Activated naive CD4-positive, alpha-beta T cell treated with anti-CD3 and anti-CD28 coated beads for 36 hours (primary cell): ENCODE results near the gene SDK1. TPM values are rescaled to one million over a fixed set of nuclear protein-coding genes. Genes with fewer than 3 reads are reported as not detected.
"Not testable (repeated sequence)": the region's sequence is repeated elsewhere in the genome, so short reads cannot be mapped to it uniquely, and the experiment has no call there.

Source experiments
- CTCF ChIA-PET: fragments of 350-600 bp; sonication (Branson Sonifier 250); formaldehyde crosslinking; loops from one replicate; lab custom pipeline; 2021; ENCODE audit warnings: antibody characterized with exemption; lab: Charles Lee
- DNase-seq: peaks from one replicate; pipeline ENCODE4 v3.0.0-alpha.2; 2020
- H3K27ac Mint-ChIP-seq: one replicate; pipeline ENCODE4 v1.8.0; 2021; ENCODE audit warnings: mild to moderate bottlenecking, mixed read lengths
- H3K27me3 Mint-ChIP-seq: one replicate; pipeline ENCODE4 v1.8.0; 2021; ENCODE audit warnings: low read depth, mixed read lengths
- H3K36me3 Mint-ChIP-seq: one replicate; pipeline ENCODE4 v1.8.0; 2021; ENCODE audit warnings: low read depth, mixed read lengths
- H3K4me1 Mint-ChIP-seq: one replicate; pipeline ENCODE4 v1.8.0; 2021; ENCODE audit warnings: low read depth, mixed read lengths
- H3K4me3 Mint-ChIP-seq: one replicate; pipeline ENCODE4 v1.8.0; 2021; ENCODE audit warnings: mild to moderate bottlenecking, moderate library complexity, mixed read lengths
- H3K9me3 Mint-ChIP-seq: one replicate; pipeline ENCODE4 v1.8.0; 2021; ENCODE audit warnings: mixed read lengths
- intact Hi-C: fragments of 100-400 bp; cut with micrococcal nuclease; formaldehyde crosslinking; loops from one replicate; pipeline ENCODE4 v1.15.1; 2023
- total RNA-seq, 2 experiments: library from RNA; stranded (reverse); gene quantifications; one replicate each; pipeline ENCODE4 v1.2.3, GENCODE V29; 2021

The SDK1 gene
- total RNA-seq, 2 experiments from 2014 or later, result 1.3 to 2.0 TPM

- intact Hi-C loops, result no loop called here
- CTCF ChIA-PET, result interaction anchor here (0.6 to 1.0 kb wide), 2 partner anchors 212 to 421 kb away, joined by 3 read pairs; no protein-coding TSS in a partner anchor
- no peaks in the 10 kb centered on the region for H3K36me3 Mint-ChIP-seq
- DNase-seq, result no peak
- H3K4me3 Mint-ChIP-seq, result no peak overlapping the region
- no peaks in the 10 kb centered on the region for H3K4me1 Mint-ChIP-seq
- H3K9me3 Mint-ChIP-seq, result no peaks in the 10 kb centered on the region
- H3K27ac Mint-ChIP-seq, result no peak overlapping the region
- H3K27me3 Mint-ChIP-seq, result no peaks in the 10 kb centered on the region
Measured at GRCh38 chr7:3682028-3682710, 381.1 kb downstream of the SDK1 start.

DNA sequence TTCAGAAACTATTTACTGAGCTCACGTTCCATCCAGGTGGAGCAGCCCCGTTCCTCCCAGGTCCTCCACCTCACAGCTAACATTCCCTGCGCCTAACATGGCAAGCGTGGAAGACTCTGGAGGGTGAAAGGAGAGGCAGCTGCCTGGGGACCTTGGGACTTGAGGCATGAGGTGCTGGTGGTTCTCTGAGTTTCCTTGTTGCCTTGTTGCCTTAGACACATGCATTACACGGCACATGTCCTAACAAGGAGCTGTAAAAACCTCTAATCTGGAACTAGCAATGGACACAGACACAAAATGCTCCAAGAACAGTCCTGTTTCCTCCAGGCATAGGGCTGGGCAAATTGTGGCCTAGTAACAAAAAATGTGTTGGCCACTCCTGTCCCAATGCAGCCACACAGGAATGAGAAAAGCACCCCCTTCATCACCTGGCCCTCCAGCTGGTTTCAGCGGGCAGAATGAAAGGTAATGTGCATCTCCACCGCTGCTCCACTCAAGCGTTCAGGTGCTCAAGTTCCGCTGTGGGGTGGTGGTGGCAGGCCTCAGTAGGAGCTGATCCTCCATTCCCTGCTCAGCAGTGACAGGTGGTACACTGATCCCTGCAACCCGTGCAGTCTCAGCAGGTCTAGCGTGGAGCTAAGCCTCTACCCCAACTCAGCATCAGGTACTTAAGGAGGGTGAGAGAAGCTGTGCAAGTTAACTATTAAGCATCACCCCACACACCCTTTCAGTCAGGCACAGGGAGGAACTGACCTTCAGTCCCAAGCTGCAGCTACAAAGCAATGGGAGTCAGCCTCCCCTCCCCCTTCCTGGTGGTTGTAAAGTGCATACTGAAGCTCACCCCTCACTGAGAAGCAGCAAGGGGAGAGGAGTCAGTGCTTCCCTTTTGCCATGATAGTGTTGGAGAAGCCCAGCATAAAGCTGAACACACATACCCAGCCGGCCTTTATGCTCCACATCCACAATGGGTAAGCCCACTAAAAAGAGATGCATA lies 382.8 kb downstream of the SDK1 start:
- CTCF ChIA-PET, result interaction anchor here (1.0 to 1.2 kb wide), 3 partner anchors 9 to 210 kb away, joined by 3 to 5 read pairs (median 3); no protein-coding TSS in a partner anchor
- no peak overlapping the region for H3K4me3 Mint-ChIP-seq
- no peaks in the 10 kb centered on the region for H3K9me3 Mint-ChIP-seq

DNA sequence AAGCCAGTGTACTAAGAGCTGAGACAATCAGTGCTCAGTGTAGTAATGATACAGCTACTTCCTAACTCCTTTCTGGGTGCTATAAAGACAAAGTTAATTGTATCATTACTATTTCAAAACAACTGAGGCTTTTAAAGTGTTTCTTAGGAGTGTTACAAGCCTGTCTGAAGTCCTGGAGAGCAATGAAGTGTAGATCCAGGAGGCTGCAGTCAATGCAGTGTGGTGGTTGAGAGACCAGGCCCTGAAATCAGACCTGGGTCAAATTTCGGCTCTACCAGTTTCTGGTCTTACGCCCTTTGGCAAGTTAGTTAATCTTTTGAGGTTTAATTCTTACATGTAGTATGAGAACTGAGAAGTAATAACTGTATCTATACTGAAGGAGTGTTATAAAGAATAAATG lies 387.0 kb downstream of the SDK1 start:
- no peak overlapping the region for H3K27ac Mint-ChIP-seq
- DNase-seq, result no peak
- no peaks in the 10 kb centered on the region for H3K27me3 Mint-ChIP-seq
- no peaks in the 10 kb centered on the region for H3K36me3 Mint-ChIP-seq
- H3K4me3 Mint-ChIP-seq, result no peak overlapping the region
- no peaks in the 10 kb centered on the region for H3K4me1 Mint-ChIP-seq
- CTCF ChIA-PET, result no interaction called here
- intact Hi-C loops, result no loop called here
- H3K9me3 Mint-ChIP-seq, result no peaks in the 10 kb centered on the region

More for the DNA sequence above, 382.8 kb downstream of the SDK1 start:
- intact Hi-C loops, result no loop called here
- Mint-ChIP-seq H3K36me3 (no peaks in the 10 kb centered on the region), H3K27me3 (no peaks in the 10 kb centered on the region), H3K27ac (no peak overlapping the region), H3K4me1 (no peaks in the 10 kb centered on the region)
- DNase-seq, result no peak

- intact Hi-C loops, result no loop called here
- Mint-ChIP-seq H3K4me3 (no peak overlapping the region), H3K27me3 (no peaks in the 10 kb centered on the region), H3K27ac (no peak overlapping the region), H3K4me1 (no peaks in the 10 kb centered on the region), H3K36me3 (no peaks in the 10 kb centered on the region), H3K9me3 (no peaks in the 10 kb centered on the region)
- CTCF ChIA-PET, result interaction anchor here (0.6 kb wide), 1 partner anchor 27 kb away, joined by 4 read pairs; no protein-coding TSS in a partner anchor
- no peak for DNase-seq
Measured at GRCh38 chr7:3688842-3689241, 387.8 kb downstream of the SDK1 start.

GRCh38 chr7:3691478-3692158 lies 390.6 kb downstream of the SDK1 start:
- H3K27ac Mint-ChIP-seq, result no peak overlapping the region
- intact Hi-C loops, result no loop called here
- H3K36me3 Mint-ChIP-seq, result no peaks in the 10 kb centered on the region
- H3K9me3 Mint-ChIP-seq, result no peaks in the 10 kb centered on the region
- no peak for DNase-seq
- CTCF ChIA-PET, result no interaction called here
- no peaks in the 10 kb centered on the region for H3K27me3 Mint-ChIP-seq
- H3K4me3 Mint-ChIP-seq, result no peak overlapping the region
- no peaks in the 10 kb centered on the region for H3K4me1 Mint-ChIP-seq

DNA sequence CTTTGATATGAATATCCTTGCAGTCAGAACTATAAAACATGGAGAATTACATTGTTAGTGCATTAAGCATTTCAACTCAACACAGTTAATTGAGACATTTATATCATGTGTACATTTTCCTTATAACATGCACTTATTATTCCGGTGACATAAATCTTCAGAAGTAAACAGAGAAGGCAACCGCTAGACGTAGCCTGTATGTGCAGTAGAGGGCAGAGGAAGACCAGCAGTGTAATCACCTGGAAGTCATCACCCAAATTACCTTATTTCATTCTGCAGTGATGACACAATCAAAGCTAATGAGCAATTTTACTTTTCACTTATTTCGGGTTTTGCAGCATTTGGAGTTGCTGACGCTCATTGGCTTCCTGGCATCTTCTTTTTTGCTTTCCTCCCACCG lies 394.6 kb downstream of the SDK1 start:
- Mint-ChIP-seq H3K36me3 (no peaks in the 10 kb centered on the region), H3K4me3 (no peak overlapping the region), H3K27ac (no peak overlapping the region), H3K27me3 (no peaks in the 10 kb centered on the region), H3K4me1 (peaks cover 13% of the 10 kb centered on the region), H3K9me3 (no peaks in the 10 kb centered on the region)
- CTCF ChIA-PET, result no interaction called here
- no peak for DNase-seq
- intact Hi-C loops, result loop anchor here (2.0 kb wide), 1 partner anchor 201 kb away; no protein-coding TSS in a partner anchor

DNA sequence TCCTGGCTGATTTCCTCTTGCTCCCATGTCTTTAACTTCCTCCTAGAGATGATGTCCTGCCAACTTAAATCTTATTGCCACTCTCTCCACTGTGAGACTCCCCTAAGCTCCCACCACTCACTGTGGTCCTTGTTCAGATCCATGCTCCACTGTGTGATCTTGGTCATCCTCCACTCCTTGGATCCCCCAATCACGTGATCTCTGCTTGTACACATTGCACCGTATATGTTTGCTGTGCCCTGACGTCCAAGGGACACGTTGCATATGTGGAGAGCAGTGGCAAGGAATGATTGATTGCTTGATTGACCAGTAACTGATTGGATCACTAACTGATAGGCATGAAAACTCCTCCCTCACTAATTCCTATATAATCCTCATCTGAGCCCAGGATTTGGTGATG lies 395.1 kb downstream of the SDK1 start:
- no peaks in the 10 kb centered on the region for H3K9me3 Mint-ChIP-seq
- H3K27ac Mint-ChIP-seq, result no peak overlapping the region
- no peak for DNase-seq
- CTCF ChIA-PET, result no interaction called here
- H3K4me3 Mint-ChIP-seq, result no peak overlapping the region
- intact Hi-C loops, result no loop called here
- peaks cover 13% of the 10 kb centered on the region for H3K4me1 Mint-ChIP-seq
- H3K36me3 Mint-ChIP-seq, result no peaks in the 10 kb centered on the region
- H3K27me3 Mint-ChIP-seq, result peaks cover 2% of the 10 kb centered on the region

DNA sequence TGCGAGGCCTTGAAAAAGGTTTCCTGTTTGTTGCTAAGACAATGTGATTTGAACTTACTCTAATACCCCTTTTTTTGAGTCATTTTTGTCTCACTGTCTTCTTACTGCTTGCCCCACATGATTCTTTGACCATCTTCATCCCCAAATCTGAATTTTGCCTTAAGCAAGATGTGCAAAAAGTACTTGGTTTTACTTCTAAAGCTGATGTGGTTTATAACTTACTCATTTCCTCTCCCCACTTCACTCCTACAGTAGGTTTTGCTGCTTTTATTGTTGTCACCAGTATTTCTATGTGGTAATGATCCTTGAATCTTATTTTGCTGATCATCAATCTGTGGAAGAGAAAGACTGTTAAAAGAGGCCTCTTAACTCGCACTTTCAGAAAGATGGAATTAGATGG lies 396.4 kb downstream of the SDK1 start:
- Mint-ChIP-seq H3K9me3 (no peaks in the 10 kb centered on the region), H3K27me3 (peaks cover 2% of the 10 kb centered on the region), H3K4me1 (peaks cover 13% of the 10 kb centered on the region), H3K36me3 (no peaks in the 10 kb centered on the region), H3K4me3 (no peak overlapping the region), H3K27ac (peak overlapping the region; percentile 16)
- CTCF ChIA-PET, result no interaction called here
- intact Hi-C loops, result no loop called here
- DNase-seq, result no peak

DNA sequence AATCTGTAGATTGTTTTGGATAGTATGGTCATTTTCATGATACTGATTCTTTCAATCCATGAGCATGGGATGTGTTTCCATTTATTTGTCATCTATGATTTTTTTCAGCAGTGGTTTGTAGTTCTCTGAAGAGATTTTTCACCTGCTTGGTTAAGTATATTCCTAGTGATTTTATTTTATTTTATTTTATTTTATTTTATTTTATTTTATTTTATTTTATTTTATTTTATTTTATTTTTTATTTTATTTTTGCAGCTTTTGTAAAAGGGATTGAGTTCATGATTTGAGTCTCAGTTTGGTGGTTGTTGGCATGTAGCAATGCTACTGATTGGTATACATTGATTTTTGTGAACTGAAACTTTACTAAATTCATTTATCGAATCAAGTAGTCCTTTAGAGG lies 404.2 kb downstream of the SDK1 start:
- Mint-ChIP-seq H3K27me3 (peaks cover 2% of the 10 kb centered on the region), H3K36me3 (no peaks in the 10 kb centered on the region), H3K9me3 (peaks cover 12% of the 10 kb centered on the region), H3K27ac (no peak overlapping the region), H3K4me1 (no peaks in the 10 kb centered on the region), H3K4me3 (no peak overlapping the region)
- CTCF ChIA-PET, result no interaction called here
- no peak for DNase-seq
- intact Hi-C loops, result no loop called here

DNA sequence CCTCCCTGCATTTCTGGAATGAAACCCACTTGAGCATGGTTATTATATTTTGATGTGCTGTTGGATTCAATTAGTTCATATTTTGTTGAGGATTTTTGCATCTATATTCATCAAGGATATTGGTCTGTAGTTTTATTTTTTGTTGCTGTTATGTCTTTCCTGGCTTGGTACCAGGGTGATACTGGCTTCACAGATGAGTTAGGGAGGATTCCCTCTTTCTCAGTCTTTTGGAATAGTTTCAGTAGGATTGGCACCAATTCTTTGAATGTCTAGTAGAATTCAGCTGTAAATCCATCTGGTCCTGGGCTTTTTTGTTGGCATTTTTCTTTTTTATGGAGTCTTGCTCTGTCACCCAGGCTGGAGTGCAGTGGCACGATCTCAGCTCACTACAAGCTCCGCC lies 405.0 kb downstream of the SDK1 start:
- H3K4me3 Mint-ChIP-seq, H3K4me1 Mint-ChIP-seq, H3K27me3 Mint-ChIP-seq, intact Hi-C loops, DNase-seq, H3K27ac Mint-ChIP-seq, H3K36me3 Mint-ChIP-seq, CTCF ChIA-PET: not testable (repeated sequence)
- peaks cover 12% of the 10 kb centered on the region for H3K9me3 Mint-ChIP-seq

- Mint-ChIP-seq H3K9me3 (peaks cover 8% of the 10 kb centered on the region), H3K4me1 (peaks cover 8% of the 10 kb centered on the region), H3K4me3 (no peak overlapping the region), H3K27ac (no peak overlapping the region), H3K27me3 (no peaks in the 10 kb centered on the region), H3K36me3 (no peaks in the 10 kb centered on the region)
- intact Hi-C loops, result no loop called here
- DNase-seq, result no peak
- CTCF ChIA-PET, result no interaction called here
Measured at GRCh38 chr7:3710122-3710521, 409.1 kb downstream of the SDK1 start.

GRCh38 chr7:3710531-3710930 lies 409.5 kb downstream of the SDK1 start:
- Mint-ChIP-seq H3K9me3 (peaks cover 8% of the 10 kb centered on the region), H3K4me1 (peaks cover 8% of the 10 kb centered on the region), H3K27me3 (no peaks in the 10 kb centered on the region), H3K4me3 (no peak overlapping the region), H3K27ac (no peak overlapping the region), H3K36me3 (no peaks in the 10 kb centered on the region)
- intact Hi-C loops, result no loop called here
- CTCF ChIA-PET, result no interaction called here
- DNase-seq, result no peak
